Calu3 (cell line): ENCODE measurements around the gene TMEM132D. TPM values are rescaled to one million over a fixed set of nuclear protein-coding genes. Genes with fewer than 3 reads are reported as not detected.

Experiments
- BruUV-seq: library from RNA; stranded (reverse); fragments of 400-500 nt; replicated peaks from 2 replicates; lab custom pipeline; 2021; lab: Mats Ljungman, UMichigan
- CTCF ChIA-PET: fragments of 300-600 bp; sonication (Branson Sonifier 250); formaldehyde crosslinking; loops from one replicate; lab custom pipeline; 2022; ENCODE audit warnings: antibody characterized with exemption; lab: Charles Lee
- DNase-seq: peaks from one replicate; pipeline ENCODE4 v3.0.0; 2022
- H3K27ac Mint-ChIP-seq: one replicate; pipeline ENCODE4 v1.8.0; 2022; ENCODE audit warnings: mixed read lengths; ENCODE audit not compliant: unreplicated experiment
- H3K27me3 Mint-ChIP-seq: one replicate; pipeline ENCODE4 v1.8.0; 2022; ENCODE audit warnings: mixed read lengths; ENCODE audit not compliant: unreplicated experiment
- H3K36me3 Mint-ChIP-seq: one replicate; pipeline ENCODE4 v1.8.0; 2022; ENCODE audit warnings: mild to moderate bottlenecking, moderate library complexity, mixed read lengths; ENCODE audit not compliant: insufficient read depth, unreplicated experiment
- H3K4me1 Mint-ChIP-seq: one replicate; pipeline ENCODE4 v1.8.0; 2022; ENCODE audit warnings: mild to moderate bottlenecking, low read depth, mixed read lengths; ENCODE audit not compliant: unreplicated experiment
- H3K4me3 Mint-ChIP-seq: one replicate; pipeline ENCODE4 v1.8.0; 2022; ENCODE audit warnings: mild to moderate bottlenecking, low read depth, moderate library complexity, mixed read lengths; ENCODE audit not compliant: unreplicated experiment
- H3K9me3 Mint-ChIP-seq: one replicate; pipeline ENCODE4 v1.8.0; 2022; ENCODE audit warnings: low read depth, mixed read lengths; ENCODE audit not compliant: unreplicated experiment
- intact Hi-C: fragments of 100-400 bp; cut with micrococcal nuclease; formaldehyde crosslinking; loops from one replicate; pipeline ENCODE4 v1.10.0; 2022; ENCODE audit not compliant: unreplicated experiment
- total RNA-seq: library from RNA; stranded (reverse); gene quantifications from 2 replicates; pipeline ENCODE4 v1.2.3, GENCODE V29; 2022
- TF ChIP-seq, protein P1 (sequence below): fragments of 200-600 bp; IDR thresholded peaks from one replicate; pipeline ENCODE4 v1.8.0; 2022; ENCODE audit warnings: antibody characterized with exemption; ENCODE audit not compliant: unreplicated experiment

The TMEM132D gene
- total RNA-seq, 1 experiment from 2014 or later, result not detected

DNA sequence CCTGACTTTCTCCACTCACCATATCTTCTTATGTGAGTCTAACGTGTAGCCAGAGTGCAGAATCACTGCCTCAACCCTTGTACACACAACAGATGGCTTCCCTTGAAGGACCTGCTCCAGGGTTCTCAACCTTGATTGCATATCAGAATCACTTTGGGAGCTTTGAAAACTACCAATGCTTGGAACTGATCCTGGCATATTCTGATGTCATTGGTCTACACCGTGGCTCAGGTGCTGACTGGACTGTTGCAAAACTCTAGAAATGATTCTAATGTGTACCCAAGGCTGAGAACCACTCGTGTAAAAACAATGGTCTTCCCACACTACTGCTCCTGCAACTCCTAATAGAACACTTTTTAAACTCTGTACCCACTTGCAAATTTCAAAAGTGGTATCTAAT is 18.5 kb downstream of the TMEM132D start:
- H3K4me1 Mint-ChIP-seq, result no peaks in the 10 kb centered on the region
- H3K36me3 Mint-ChIP-seq, result no peaks in the 10 kb centered on the region
- TF ChIP-seq, protein P1, sequence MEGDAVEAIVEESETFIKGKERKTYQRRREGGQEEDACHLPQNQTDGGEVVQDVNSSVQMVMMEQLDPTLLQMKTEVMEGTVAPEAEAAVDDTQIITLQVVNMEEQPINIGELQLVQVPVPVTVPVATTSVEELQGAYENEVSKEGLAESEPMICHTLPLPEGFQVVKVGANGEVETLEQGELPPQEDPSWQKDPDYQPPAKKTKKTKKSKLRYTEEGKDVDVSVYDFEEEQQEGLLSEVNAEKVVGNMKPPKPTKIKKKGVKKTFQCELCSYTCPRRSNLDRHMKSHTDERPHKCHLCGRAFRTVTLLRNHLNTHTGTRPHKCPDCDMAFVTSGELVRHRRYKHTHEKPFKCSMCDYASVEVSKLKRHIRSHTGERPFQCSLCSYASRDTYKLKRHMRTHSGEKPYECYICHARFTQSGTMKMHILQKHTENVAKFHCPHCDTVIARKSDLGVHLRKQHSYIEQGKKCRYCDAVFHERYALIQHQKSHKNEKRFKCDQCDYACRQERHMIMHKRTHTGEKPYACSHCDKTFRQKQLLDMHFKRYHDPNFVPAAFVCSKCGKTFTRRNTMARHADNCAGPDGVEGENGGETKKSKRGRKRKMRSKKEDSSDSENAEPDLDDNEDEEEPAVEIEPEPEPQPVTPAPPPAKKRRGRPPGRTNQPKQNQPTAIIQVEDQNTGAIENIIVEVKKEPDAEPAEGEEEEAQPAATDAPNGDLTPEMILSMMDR, result no peak
- no TSS peak for BruUV-seq
- no peaks in the 10 kb centered on the region for H3K27me3 Mint-ChIP-seq
- CTCF ChIA-PET, result no interaction called here
- DNase-seq, result no peak
- peaks cover 6% of the 10 kb centered on the region for H3K9me3 Mint-ChIP-seq
- no peak overlapping the region for H3K4me3 Mint-ChIP-seq
- intact Hi-C loops, result no loop called here
- H3K27ac Mint-ChIP-seq, result no peak overlapping the region

DNA sequence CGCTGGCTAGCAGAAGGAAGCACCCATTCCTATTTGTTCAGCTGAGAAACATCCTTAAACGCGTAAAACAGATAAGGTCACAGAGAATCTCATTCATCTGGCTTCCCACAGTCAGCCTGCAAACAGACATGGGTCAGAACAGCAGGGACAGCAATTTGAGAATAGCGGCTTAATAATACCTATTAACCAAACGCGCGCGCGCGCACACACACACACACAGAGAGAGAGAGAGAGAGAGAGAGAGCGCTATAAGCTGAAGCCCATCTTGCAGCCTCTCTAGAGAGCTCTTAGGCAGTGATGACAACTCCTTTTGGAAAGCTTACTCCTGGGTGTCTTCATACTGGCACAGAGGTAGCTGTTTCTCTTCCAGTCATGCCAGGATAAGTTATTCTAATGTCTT is 26.4 kb downstream of the TMEM132D start:
- CTCF ChIA-PET, result interaction anchor here (0.6 to 0.7 kb wide), 2 partner anchors 107 to 290 kb away, joined by 3 to 6 read pairs; no protein-coding TSS in a partner anchor
- H3K36me3 Mint-ChIP-seq, result no peaks in the 10 kb centered on the region
- H3K4me3 Mint-ChIP-seq, result no peak overlapping the region
- H3K27me3 Mint-ChIP-seq, result no peaks in the 10 kb centered on the region
- H3K9me3 Mint-ChIP-seq, result peaks cover 35% of the 10 kb centered on the region
- intact Hi-C loops, result no loop called here
- H3K4me1 Mint-ChIP-seq, result no peaks in the 10 kb centered on the region
- TF ChIP-seq, protein P1, result no peak
- DNase-seq, result no peak
- no TSS peak for BruUV-seq
- H3K27ac Mint-ChIP-seq, result no peak overlapping the region

DNA sequence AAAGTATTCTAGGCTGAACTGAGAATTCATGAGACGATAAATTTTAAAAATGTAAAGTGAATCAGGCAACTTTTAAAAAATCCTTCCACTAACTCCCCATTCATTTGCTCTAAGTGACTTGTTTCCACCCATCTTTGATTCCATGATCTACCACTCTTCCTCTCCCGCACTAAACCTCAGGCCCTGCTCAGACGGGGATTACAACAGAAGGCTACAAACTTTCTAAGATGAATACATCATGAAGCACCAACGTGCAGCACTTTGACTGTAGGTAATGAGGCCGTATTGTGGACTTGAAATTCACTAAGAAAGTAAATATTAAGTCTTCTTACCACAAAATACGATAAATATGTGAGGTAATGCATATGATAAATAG is 30.0 kb downstream of the TMEM132D start:
- H3K4me1 Mint-ChIP-seq, result no peaks in the 10 kb centered on the region
- no TSS peak for BruUV-seq
- peaks cover 22% of the 10 kb centered on the region for H3K9me3 Mint-ChIP-seq
- TF ChIP-seq, protein P1, result no peak
- no peak for DNase-seq
- H3K4me3 Mint-ChIP-seq, result no peak overlapping the region
- no peaks in the 10 kb centered on the region for H3K36me3 Mint-ChIP-seq
- H3K27ac Mint-ChIP-seq, result no peak overlapping the region
- intact Hi-C loops, result no loop called here
- no peaks in the 10 kb centered on the region for H3K27me3 Mint-ChIP-seq
- CTCF ChIA-PET, result no interaction called here

DNA sequence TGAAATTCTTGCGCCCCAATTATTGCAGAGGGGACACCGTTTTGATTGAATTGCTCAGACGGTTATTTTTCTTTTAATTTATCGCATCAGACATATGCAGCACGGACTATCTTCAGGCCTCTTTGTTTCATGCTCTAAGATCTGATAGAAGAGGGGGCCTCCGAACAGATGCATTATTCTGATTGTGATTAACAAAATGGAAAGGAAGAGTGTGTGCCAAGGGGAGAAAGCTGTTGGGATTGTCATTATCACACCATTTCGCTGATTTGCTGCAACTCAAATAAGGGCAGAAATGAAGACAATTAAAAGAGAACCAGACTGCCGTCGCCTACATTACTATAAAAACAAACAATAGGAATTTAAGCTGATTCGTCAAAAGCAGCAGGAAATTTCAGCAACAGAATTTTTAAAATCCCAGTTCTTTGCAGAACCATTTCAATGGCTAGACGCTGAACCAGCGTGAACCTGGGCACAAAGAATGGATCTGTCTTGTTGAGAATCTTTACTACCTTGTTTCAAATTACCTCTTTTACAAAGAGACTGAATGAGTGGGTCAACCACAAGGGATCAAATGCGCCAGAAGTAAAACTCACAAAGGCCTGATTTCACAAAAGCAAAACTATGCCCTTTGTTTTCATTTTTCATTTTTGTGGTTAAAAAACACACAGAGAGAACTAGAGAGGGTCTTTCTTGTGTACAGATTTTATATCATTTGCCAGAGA is 30.6 kb downstream of the TMEM132D start:
- TF ChIP-seq, protein P1, result no peak
- intact Hi-C loops, result no loop called here
- H3K4me1 Mint-ChIP-seq, result no peaks in the 10 kb centered on the region
- H3K27ac Mint-ChIP-seq, result no peak overlapping the region
- H3K4me3 Mint-ChIP-seq, result no peak overlapping the region
- BruUV-seq, result no TSS peak
- H3K27me3 Mint-ChIP-seq, result no peaks in the 10 kb centered on the region
- peaks cover 21% of the 10 kb centered on the region for H3K9me3 Mint-ChIP-seq
- DNase-seq, result no peak
- H3K36me3 Mint-ChIP-seq, result no peaks in the 10 kb centered on the region
- CTCF ChIA-PET, result no interaction called here
